ENCODE measurements around the gene SDF4. TPM values are rescaled to one million over a fixed set of nuclear protein-coding genes. Genes with fewer than 3 reads are reported as not detected.

SDF4 gene
- total RNA-seq, 8 experiments from 2014 or later, result 53.9 to 202 (median 76.8) TPM

DNA sequence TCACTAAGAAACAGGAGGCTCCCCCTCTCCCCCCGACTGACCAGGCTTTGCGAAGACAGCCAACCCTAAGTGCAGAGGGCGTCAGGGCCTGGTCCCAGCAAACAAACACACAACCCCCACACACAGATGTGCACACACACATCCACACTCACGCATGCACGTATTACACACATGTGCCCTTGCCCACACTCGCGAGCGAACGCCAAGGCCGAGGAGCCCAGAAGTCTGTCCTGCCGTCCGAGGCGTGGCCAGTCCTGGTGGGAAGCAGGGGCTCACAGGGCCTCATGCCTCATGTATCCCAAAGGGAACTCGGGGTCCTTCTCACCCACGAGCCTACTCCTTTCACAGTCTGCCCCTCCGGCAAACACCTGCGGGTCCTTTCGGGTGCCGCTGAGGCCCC is 2.0 kb downstream of the SDF4 start:
- in situ Hi-C loops (cut with MboI; ENCODE audit: low pct_unique_long_range_greater_than_20kb in 2 of 9, low sequenced_read_pairs in 9 of 9, unreplicated experiment in 9 of 9), result no loop called here

DNA sequence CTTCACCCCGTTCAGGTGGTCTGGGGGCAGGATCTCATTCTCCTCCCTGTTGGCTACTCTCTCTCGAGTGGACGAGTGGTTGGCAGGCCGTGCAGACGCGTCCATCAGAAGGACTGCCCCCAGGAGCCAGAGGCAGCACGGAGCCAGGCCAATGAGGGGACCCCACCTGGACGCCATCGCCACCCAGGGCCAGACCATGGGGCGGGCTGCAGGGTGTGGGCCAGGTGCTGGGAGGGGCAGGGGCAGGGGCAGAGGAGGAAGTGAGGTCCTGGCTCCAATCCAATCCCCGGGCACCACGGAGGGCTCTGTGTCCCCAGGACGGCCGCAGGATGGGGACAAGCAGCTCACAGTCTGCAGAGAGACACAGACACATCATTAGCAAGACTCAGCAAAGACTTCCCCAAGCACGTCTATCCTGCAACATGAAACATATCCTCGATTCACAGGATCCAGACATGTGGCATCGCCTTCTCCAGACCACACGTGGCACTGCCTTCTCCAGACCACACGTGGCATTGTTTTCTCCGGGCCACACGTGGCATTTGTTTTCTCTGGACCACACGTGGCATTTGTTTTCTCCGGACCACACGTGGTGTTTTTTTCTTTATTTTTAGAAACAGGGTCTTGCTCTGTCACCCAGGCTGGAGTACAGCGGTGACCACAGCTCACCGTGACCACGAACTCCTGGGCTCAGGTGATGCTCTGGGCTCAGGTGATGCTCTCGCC is 3.0 kb downstream of the SDF4 start:
- no peak for ATAC-seq (replicated peaks in 6 of 8)
- 94 to 100% (median 95%) methylated on average over 1 to 19 of the region's 28 CpGs; no CpG with 5 or more reads in 4 of the 10 experiments for WGBS, 10 experiments
- H3K27ac ChIP-seq, result no peak overlapping the region
- H3K4me1 ChIP-seq (replicated peaks in 1 of 2), result peaks cover 23 to 24% of the 10 kb centered on the region in 2 donors
- in situ Hi-C loops (cut with MboI; ENCODE audit: low pct_unique_long_range_greater_than_20kb in 2 of 9, low sequenced_read_pairs in 9 of 9, unreplicated experiment in 9 of 9), result no loop called here
- H3K4me3 ChIP-seq, result no peak overlapping the region

More for the DNA sequence above, 2.0 kb downstream of the SDF4 start:
- no peak overlapping the region for H3K4me3 ChIP-seq
- no peak for ATAC-seq (replicated peaks in 6 of 8)
- WGBS, 10 experiments, result 89 to 100% (median 94%) methylated on average over 2 to 11 of the region's 19 CpGs; no CpG with 5 or more reads in 6 of the 10 experiments
- H3K4me1 ChIP-seq (replicated peaks in 1 of 2), result peaks cover 26 to 29% of the 10 kb centered on the region in 2 donors
- no peak overlapping the region for H3K27ac ChIP-seq

DNA sequence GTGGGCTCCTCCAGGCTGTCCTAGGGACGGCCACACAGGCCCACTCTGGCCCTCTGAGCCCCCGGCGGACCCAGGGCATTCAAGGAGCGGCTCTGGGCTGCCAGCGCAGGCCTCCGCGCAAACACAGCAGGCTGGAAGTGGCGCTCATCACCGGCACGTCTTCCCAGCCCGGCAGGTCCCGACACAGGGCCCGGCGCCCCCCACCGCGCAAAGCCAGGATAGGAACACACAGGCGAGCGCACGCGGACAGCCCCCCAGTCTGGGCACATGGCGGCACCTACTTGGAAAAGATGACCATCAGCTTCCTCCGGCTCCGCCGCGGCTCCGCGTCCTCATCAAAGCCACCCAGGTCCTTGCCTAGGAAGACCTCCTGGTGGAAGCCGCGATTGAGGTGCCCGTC is 3.6 kb downstream of the SDF4 start:
- ATAC-seq (replicated peaks in 6 of 8), result no peak
- in situ Hi-C loops (cut with MboI; ENCODE audit: low pct_unique_long_range_greater_than_20kb in 2 of 9, low sequenced_read_pairs in 9 of 9, unreplicated experiment in 9 of 9), result no loop called here
- Histone ChIP-seq H3K27ac (no peak overlapping the region), H3K4me1 (replicated peaks in 1 of 2) (peaks cover 17 to 18% of the 10 kb centered on the region in 2 donors), H3K4me3 (no peak overlapping the region)
- 60 to 96% (median 95%) methylated on average over 1 to 19 of the region's 30 CpGs; no CpG with 5 or more reads in 5 of the 10 experiments for WGBS, 10 experiments

DNA sequence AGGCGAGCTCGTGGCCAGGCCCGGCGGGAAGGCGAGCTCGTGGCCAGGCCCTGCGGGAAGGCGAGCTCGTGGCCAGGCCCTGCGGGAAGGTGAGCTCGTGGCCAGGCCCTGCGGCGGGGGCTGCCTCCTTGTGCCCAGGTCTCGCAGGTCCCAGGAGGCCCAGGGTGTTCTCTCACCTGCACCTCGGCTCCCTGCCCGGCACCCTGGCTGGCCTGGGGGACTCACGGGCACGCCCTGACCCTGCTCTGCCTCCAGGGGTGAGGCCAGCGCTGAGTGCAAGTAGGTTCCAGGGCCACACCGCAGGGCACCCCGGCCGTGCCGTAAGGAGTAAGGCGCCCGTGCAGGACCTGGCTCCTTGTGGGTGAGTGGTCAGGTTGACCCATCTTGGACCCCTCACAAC is 4.4 kb downstream of the SDF4 start:
- 95 to 100% (median 97%) methylated on average over 4 to 11 of the region's 25 CpGs; no CpG with 5 or more reads in 7 of the 10 experiments for WGBS, 10 experiments
- peaks cover 9 to 10% of the 10 kb centered on the region in 2 donors for H3K4me1 ChIP-seq (replicated peaks in 1 of 2)
- in situ Hi-C loops (cut with MboI; ENCODE audit: low pct_unique_long_range_greater_than_20kb in 2 of 9, low sequenced_read_pairs in 9 of 9, unreplicated experiment in 9 of 9), result no loop called here

DNA sequence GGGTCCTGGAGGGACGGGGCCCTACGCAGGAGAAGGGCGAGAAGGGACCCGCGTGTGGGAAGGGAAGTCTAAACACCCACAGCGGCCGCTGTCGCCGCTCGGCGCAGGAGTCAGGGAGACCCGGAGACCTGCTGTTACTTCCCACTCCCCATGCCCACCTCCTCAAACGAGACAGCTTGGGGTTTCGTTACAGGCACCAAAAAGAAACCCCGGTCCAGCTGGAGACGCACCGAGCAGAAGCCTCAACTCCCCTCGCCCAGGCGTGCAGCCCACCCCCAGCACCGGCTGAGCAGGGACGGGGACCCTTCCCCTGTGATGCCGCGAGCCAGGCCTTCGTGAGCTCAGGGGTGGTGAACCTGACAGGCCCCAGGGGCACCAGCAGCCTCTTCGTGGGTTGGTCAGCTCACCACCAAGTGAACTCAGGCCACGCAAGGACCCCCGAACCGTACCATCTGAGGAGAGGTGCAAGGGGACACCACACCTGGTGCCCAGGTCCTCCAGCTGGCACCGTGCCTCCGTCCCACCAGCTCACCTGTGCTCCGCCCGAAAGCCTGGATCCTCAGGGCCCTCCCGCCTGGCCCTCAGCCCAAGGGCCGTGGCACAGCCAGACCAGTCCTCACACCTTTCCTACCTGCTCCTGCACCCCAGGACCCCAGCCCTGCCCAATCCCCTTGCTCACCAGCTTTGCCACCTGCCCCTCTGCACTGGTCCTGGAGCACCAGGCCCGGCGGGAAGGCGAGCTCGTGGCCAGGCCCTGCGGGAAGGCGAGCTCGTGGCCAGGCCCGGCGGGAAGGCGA is 5.0 kb downstream of the SDF4 start:
- 85 to 95% (median 91%) methylated on average over 4 to 20 of the region's 44 CpGs; no CpG with 5 or more reads in 6 of the 10 experiments for WGBS, 10 experiments

More for the DNA sequence above, 4.4 kb downstream of the SDF4 start:
- no peak overlapping the region for H3K4me3 ChIP-seq
- H3K27ac ChIP-seq, result no peak overlapping the region
- no peak for ATAC-seq (replicated peaks in 6 of 8)

DNA sequence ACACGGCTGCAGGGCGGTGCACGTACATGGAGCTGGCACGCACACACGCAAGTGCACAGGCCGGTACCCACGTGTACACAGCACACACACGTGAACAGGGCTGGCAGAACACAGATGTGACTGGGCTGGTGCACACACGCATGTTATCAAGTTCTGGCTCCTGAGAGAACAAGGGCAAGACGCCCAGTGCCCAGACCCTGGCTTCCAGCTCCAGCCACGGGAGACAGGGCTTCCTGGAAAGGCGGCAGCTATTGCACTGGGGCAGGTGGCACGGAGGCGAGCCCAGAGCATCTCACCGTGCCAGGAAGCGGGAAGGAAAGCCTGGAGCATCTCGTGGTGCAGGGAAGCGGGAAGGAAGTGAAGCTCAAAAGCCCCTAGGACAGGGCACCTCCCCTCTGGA is 5.9 kb downstream of the SDF4 start:
- H3K4me1 ChIP-seq (replicated peaks in 1 of 2), result peaks cover 9 to 10% of the 10 kb centered on the region in 2 donors
- ATAC-seq (replicated peaks in 6 of 8), result no peak
- H3K27ac ChIP-seq, result no peak overlapping the region
- 87 to 100% (median 98%) methylated on average over 1 to 14 of the region's 18 CpGs; no CpG with 5 or more reads in 2 of the 10 experiments for WGBS, 10 experiments
- in situ Hi-C loops (cut with MboI; ENCODE audit: low pct_unique_long_range_greater_than_20kb in 2 of 9, low sequenced_read_pairs in 9 of 9, unreplicated experiment in 9 of 9), result no loop called here
- no peak overlapping the region for H3K4me3 ChIP-seq

More for the DNA sequence above, 5.0 kb downstream of the SDF4 start:
- peaks cover 9 to 10% of the 10 kb centered on the region in 2 donors for H3K4me1 ChIP-seq (replicated peaks in 1 of 2)
- no peak overlapping the region for H3K27ac ChIP-seq
- H3K4me3 ChIP-seq, result no peak overlapping the region
- no peak for ATAC-seq (replicated peaks in 6 of 8)
- in situ Hi-C loops (cut with MboI; ENCODE audit: low pct_unique_long_range_greater_than_20kb in 2 of 9, low sequenced_read_pairs in 9 of 9, unreplicated experiment in 9 of 9), result no loop called here

DNA sequence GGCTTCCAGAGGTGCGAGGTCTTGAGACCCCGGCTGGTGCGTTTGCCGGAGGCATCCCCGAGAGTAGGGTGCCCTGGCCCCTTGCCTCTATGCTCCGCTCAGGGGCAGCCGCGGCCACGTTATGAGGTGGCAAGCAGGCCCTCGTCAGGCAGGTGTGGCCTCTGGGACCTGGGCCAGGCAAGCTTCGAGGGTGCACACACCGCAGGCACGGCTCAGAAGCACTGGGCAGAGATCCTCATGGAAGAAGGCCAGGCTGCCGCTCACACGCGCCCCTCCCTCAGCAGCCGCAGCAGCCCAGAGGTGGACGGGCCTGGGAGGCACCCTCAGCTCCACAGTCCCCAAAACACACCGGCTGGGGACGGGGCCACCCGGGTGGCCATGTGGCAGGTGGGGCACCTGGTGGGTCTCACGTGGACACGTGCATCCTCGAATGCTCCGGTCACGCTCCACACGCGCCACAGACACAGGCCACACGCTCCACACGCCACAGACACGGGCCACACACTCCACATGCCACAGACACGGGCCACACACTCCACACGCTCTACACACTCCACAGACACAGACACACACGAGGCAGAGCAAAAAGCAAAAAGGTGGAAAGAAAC is 6.5 kb downstream of the SDF4 start:
- Histone ChIP-seq H3K27ac (no peak overlapping the region), H3K4me3 (no peak overlapping the region), H3K4me1 (replicated peaks in 1 of 2) (peaks cover 4 to 5% of the 10 kb centered on the region in 2 donors)
- peak in 1 of 8 experiments; percentile 13 for ATAC-seq (replicated peaks in 6 of 8)
- in situ Hi-C loops (cut with MboI; ENCODE audit: low pct_unique_long_range_greater_than_20kb in 2 of 9, low sequenced_read_pairs in 9 of 9, unreplicated experiment in 9 of 9), result no loop called here
- WGBS, 10 experiments, result 73 to 100% (median 96%) methylated on average over 1 to 13 of the region's 34 CpGs; no CpG with 5 or more reads in 5 of the 10 experiments

DNA sequence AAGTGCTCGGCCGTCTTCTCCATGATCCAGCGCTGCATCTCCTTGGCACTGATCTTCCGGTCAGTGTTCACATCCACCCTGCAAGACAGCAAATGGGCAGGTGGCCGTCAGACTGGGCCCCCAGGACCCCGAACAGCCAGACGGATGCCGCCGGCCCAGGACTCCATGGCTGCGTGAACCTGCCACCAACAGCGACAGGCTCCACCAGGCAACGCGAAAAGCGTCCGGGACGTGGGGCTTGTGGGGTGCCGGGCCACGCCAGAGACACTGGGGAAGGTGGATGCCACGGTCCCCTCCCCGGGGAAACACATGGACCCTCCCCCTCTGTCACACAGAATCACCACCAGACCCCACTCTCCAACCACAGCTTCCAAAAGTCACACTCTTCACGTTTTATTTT is 7.9 kb downstream of the SDF4 start:
- H3K4me1 ChIP-seq (replicated peaks in 1 of 2), result no peaks in the 10 kb centered on the region
- H3K27ac ChIP-seq, result no peak overlapping the region
- H3K4me3 ChIP-seq, result no peak overlapping the region
- in situ Hi-C loops (cut with MboI; ENCODE audit: low pct_unique_long_range_greater_than_20kb in 2 of 9, low sequenced_read_pairs in 9 of 9, unreplicated experiment in 9 of 9), result no loop called here
- WGBS, 10 experiments, result 98 to 100% (median 100%) methylated on average over 1 to 12 of the region's 21 CpGs; no CpG with 5 or more reads in 7 of the 10 experiments
- no peak for ATAC-seq (replicated peaks in 6 of 8)

DNA sequence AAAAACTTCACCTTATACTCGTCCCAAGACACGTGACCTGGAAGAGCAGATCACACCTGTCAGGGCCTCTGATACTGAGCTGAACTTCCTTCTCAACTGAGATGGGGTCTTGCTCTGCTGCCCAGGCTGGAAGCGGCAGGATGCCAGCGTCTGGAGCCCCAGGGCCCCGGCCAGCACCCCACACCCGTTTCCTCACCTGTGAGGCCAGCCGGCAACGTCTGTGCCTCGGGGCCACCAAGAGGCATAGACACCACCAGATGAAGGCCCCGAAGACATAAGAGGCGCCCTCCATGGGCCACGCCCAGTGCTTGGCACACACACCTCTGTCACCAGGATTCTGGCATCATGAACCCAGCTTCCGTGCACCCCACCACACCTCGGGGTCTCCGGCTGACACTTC is 8.5 kb downstream of the SDF4 start:
- 88 to 100% (median 100%) methylated on average over 1 to 9 of the region's 15 CpGs; no CpG with 5 or more reads in 5 of the 10 experiments for WGBS, 10 experiments
- H3K4me3 ChIP-seq, result no peak overlapping the region
- ATAC-seq (replicated peaks in 6 of 8), result no peak
- H3K4me1 ChIP-seq (replicated peaks in 1 of 2), result no peaks in the 10 kb centered on the region
- in situ Hi-C loops (cut with MboI; ENCODE audit: low pct_unique_long_range_greater_than_20kb in 2 of 9, low sequenced_read_pairs in 9 of 9, unreplicated experiment in 9 of 9), result no loop called here
- H3K27ac ChIP-seq, result no peak overlapping the region

DNA sequence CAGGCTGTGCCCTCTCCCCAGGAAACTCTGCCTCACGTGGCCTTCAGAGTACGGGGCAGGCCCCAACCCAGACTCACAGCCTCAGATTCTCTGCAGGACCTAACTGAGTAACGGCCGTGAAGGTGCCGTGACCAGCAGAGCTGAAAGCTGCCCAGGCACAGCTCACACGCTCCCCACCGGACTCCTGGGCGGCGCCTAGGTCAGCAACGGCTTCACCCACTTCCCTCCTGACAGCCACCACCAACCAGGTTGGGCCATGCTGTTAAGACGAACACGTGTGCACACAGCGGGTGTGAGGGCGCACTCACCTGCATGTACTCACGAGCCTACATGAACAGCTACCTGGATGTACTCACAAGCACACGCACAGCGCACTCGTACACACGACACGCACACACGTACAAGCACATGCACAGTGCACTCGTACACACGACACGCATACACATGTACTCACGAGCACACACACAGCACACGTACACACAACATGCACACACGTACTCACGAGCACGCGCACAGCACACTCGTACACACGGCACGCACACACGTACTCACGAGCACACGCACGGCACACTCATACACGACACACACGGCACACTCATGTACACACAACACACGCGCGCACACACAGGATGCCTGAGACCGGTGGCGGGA is 9.1 kb downstream of the SDF4 start:
- in situ Hi-C loops (cut with MboI; ENCODE audit: low pct_unique_long_range_greater_than_20kb in 2 of 9, low sequenced_read_pairs in 9 of 9, unreplicated experiment in 9 of 9), result no loop called here
- no peak for ATAC-seq (replicated peaks in 6 of 8)
- no peak overlapping the region for H3K27ac ChIP-seq
- WGBS, 10 experiments, result 70 to 100% (median 95%) methylated on average over 1 to 39 of the region's 44 CpGs; no CpG with 5 or more reads in 1 of the 10 experiments
- no peak overlapping the region for H3K4me3 ChIP-seq
- H3K4me1 ChIP-seq (replicated peaks in 1 of 2), result no peaks in the 10 kb centered on the region

DNA sequence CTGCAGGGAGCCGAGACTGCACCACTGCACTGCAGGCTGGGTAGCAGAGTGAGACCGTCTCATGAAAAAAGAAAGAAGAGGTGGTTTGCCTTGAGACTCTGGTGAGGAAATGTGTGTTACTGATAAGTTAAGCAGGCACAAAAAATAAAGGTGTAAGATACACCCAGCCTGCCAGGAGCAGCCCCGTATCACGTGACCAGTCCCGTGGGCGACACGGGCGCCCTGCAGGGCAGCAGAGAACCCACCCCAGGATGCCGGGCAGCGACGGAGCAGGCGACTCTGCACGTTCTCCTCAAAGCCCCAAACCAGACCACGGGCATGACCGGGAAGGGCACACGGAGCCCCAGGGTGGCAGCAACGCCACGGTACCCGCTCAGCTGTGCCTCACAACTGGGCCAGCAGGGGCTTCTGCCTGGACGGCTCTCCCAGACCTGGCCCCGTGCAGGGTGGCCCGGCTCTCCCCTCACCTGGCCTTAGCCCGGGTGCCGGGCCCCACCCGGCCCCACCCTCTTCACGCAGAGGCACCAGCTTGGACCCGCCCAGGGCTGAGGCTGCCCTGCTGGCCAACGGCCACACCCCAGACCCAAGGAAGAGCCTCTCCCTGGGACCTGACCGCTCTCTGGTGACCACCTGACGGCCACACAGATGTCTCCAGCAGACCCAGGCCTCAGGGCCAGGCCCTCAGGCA is 9.8 kb downstream of the SDF4 start:
- Histone ChIP-seq H3K4me1 (replicated peaks in 1 of 2) (no peaks in the 10 kb centered on the region), H3K4me3 (no peak overlapping the region), H3K27ac (no peak overlapping the region)
- ATAC-seq (replicated peaks in 6 of 8), result peak in 2 of 8 experiments; percentile 4 to 10
- in situ Hi-C loops (cut with MboI; ENCODE audit: low pct_unique_long_range_greater_than_20kb in 2 of 9, low sequenced_read_pairs in 9 of 9, unreplicated experiment in 9 of 9), result no loop called here
- WGBS, 10 experiments, result 85 to 100% (median 98%) methylated on average over 1 to 14 of the region's 30 CpGs; no CpG with 5 or more reads in 4 of the 10 experiments

DNA sequence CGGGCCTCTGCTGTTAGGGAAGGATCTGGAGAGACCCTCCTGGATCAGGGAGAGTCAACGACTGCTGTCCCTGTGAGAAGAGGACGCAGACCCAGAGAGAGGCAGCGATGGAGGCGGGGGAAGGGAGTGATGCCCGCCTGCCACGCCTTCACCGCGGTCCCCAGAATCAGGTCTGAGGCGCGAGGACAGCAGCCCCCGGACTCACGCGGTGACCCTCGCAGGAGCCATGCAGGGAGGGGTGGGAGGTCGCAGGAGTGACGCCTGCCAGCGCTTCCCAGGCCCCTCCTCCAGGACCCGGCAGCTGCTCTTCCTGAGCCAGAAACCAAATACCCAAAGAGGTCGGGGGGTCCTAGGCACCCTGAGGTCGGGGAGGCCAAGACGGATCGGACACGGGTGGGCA is 11.6 kb downstream of the SDF4 start:
- WGBS, 10 experiments, result 73% methylated on average over 17 of the region's 24 CpGs; no CpG with 5 or more reads in 9 of the 10 experiments
- H3K27ac ChIP-seq, result no peak overlapping the region
- in situ Hi-C loops (cut with MboI; ENCODE audit: low pct_unique_long_range_greater_than_20kb in 2 of 9, low sequenced_read_pairs in 9 of 9, unreplicated experiment in 9 of 9), result no loop called here
- H3K4me1 ChIP-seq (replicated peaks in 1 of 2), result no peaks in the 10 kb centered on the region
- ATAC-seq (replicated peaks in 6 of 8), result no peak
- no peak overlapping the region for H3K4me3 ChIP-seq

All from motor neuron (in vitro differentiated cells).